Stimulated activated CD4-positive, alpha-beta T cell treated with anti-CD3 and anti-CD28 coated beads, Interleukin-4, amount 100 ng/mL, for 48 hours (primary cell): ENCODE results near the gene CEACAM6.

Experiments
- DNase-seq, 2 donors: peaks; one replicate each; pipeline ENCODE4 v3.0.0-alpha.2; 2020; ENCODE audit warnings: low read depth in 2 of 2

The CEACAM6 gene

GRCh38 chr19:41796362-41796761, 41.0 kb downstream of the CEACAM6 start, which contains the start of gene CEACAM3:
Gene CEACAM3, plus strand, starts transcription at chr19:41796587. Its CDS starts 91 bp downstream, at chr19:41796678.
- DNase-seq = no peak

GRCh38 chr19:41796901-41797300, 41.6 kb downstream of the CEACAM6 start:
- DNase-seq = no peak

GRCh38 chr19:41799444-41800000, 44.2 kb downstream of the CEACAM6 start:
- DNase-seq = no peak

- no peak for DNase-seq
These were observed 45.7 kb downstream of the CEACAM6 start for GRCh38 chr19:41801031-41801430.

- DNase-seq = no peak
These were observed 46.5 kb downstream of the CEACAM6 start for GRCh38 chr19:41801792-41802211.

- DNase-seq = no peak
These were observed 47.4 kb downstream of the CEACAM6 start for GRCh38 chr19:41802770-41803169.

- no peak for DNase-seq
These were observed 49.0 kb downstream of the CEACAM6 start for GRCh38 chr19:41804336-41804735.

GRCh38 chr19:41807176-41807575, 51.8 kb downstream of the CEACAM6 start:
- no peak for DNase-seq

GRCh38 chr19:41808663-41809566, 53.6 kb downstream of the CEACAM6 start:
- DNase-seq = no peak

GRCh38 chr19:41810301-41810700, 55.0 kb downstream of the CEACAM6 start:
- no peak for DNase-seq

- no peak for DNase-seq
These were observed 55.7 kb downstream of the CEACAM6 start for GRCh38 chr19:41811036-41811435.

GRCh38 chr19:41811981-41812380, 56.7 kb downstream of the CEACAM6 start:
- no peak for DNase-seq

- no peak for DNase-seq
These were observed 58.6 kb downstream of the CEACAM6 start for GRCh38 chr19:41813911-41814310.

- DNase-seq = no peak
These were observed 60.0 kb downstream of the CEACAM6 start for GRCh38 chr19:41815301-41815700.

- DNase-seq = no peak
These were observed 61.4 kb downstream of the CEACAM6 start for GRCh38 chr19:41816761-41817160.

- peak in 1 of 2 donors; percentile 30 for DNase-seq
These were observed 65.8 kb downstream of the CEACAM6 start for GRCh38 chr19:41821003-41821735.
